Fibroblast of skin of abdomen (primary cell): ENCODE data around the gene NAPA. TPM values are rescaled to one million over a fixed set of nuclear protein-coding genes. Genes with fewer than 3 reads are reported as not detected.

ENCODE experiments used
- DNase-seq: peaks from one replicate; pipeline ENCODE4 v3.0.0-alpha.2; 2013
- polyA plus RNA-seq, 2 experiments: library from polyadenylated mRNA; unstranded; fragments of 120-200 nt; gene quantifications; one replicate each; pipeline ENCODE4 v1.2.1, GENCODE V29; 2013; ENCODE audit not compliant: insufficient read length in 2 of 2

NAPA gene
- polyA plus RNA-seq (2013, experiment 1 of 2; ENCODE audit: insufficient read length), result 122 TPM
- 116 TPM for polyA plus RNA-seq (2013, experiment 2 of 2; ENCODE audit: insufficient read length)

- peak; percentile 100 for DNase-seq
Measured at GRCh38 chr19:47514869-47515588, at the start of gene NAPA. TSS of gene NAPA (minus strand) at chr19:47515063. CDS start at chr19:47514940, 123 bp downstream.

- DNase-seq, result no peak
Measured at GRCh38 chr19:47564081-47564480, 49.2 kb upstream of the NAPA start.

- DNase-seq, result no peak
Measured at GRCh38 chr19:47561440-47562057, 46.7 kb upstream of the NAPA start.

GRCh38 chr19:47560999-47561398 lies 46.1 kb upstream of the NAPA start:
- no peak for DNase-seq

- DNase-seq, result no peak
Measured at GRCh38 chr19:47550129-47550528, 35.3 kb upstream of the NAPA start.

GRCh38 chr19:47549261-47549862 lies 34.5 kb upstream of the NAPA start:
- DNase-seq, result no peak

- DNase-seq, result no peak
Measured at GRCh38 chr19:47547199-47547598, 32.3 kb upstream of the NAPA start.

- DNase-seq, result no peak
Measured at GRCh38 chr19:47545061-47545948, 30.4 kb upstream of the NAPA start.

GRCh38 chr19:47544476-47544875 lies 29.6 kb upstream of the NAPA start:
- no peak for DNase-seq

- DNase-seq, result no peak
Measured at GRCh38 chr19:47544075-47544474, 29.2 kb upstream of the NAPA start.

- peak; percentile 64 for DNase-seq
Measured at GRCh38 chr19:47542030-47542475, 27.2 kb upstream of the NAPA start.

GRCh38 chr19:47541518-47541917 lies 26.7 kb upstream of the NAPA start:
- DNase-seq, result no peak

GRCh38 chr19:47540748-47541147 lies 25.9 kb upstream of the NAPA start:
- peak; percentile 47 for DNase-seq

GRCh38 chr19:47539747-47540311 lies 25.0 kb upstream of the NAPA start:
- DNase-seq, result no peak

- no peak for DNase-seq
Measured at GRCh38 chr19:47538812-47539211, 23.9 kb upstream of the NAPA start.

GRCh38 chr19:47537493-47537892 lies 22.6 kb upstream of the NAPA start:
- no peak for DNase-seq

GRCh38 chr19:47534628-47535027 lies 19.8 kb upstream of the NAPA start:
- DNase-seq, result no peak

GRCh38 chr19:47531640-47532387 lies 17.0 kb upstream of the NAPA start:
- DNase-seq, result no peak

- no peak for DNase-seq
Measured at GRCh38 chr19:47529018-47529742, 14.3 kb upstream of the NAPA start.

GRCh38 chr19:47526798-47527197 lies 11.9 kb upstream of the NAPA start:
- no peak for DNase-seq

GRCh38 chr19:47523473-47523872 lies 8.6 kb upstream of the NAPA start:
- no peak for DNase-seq
